NCI-H2107 treated with DMSO at 0.1 percent for 48 hours (cell line): ENCODE data around the gene JAM3.
"Not testable (repeated sequence)": the region's sequence is repeated elsewhere in the genome, so short reads cannot be mapped to it uniquely, and the experiment has no call there.

Source experiments
- DNase-seq: peaks from one replicate; lab custom pipeline; 2025; ENCODE audit not compliant: unreplicated experiment; lab: John Stamatoyannopoulos, UW

The JAM3 gene

DNA sequence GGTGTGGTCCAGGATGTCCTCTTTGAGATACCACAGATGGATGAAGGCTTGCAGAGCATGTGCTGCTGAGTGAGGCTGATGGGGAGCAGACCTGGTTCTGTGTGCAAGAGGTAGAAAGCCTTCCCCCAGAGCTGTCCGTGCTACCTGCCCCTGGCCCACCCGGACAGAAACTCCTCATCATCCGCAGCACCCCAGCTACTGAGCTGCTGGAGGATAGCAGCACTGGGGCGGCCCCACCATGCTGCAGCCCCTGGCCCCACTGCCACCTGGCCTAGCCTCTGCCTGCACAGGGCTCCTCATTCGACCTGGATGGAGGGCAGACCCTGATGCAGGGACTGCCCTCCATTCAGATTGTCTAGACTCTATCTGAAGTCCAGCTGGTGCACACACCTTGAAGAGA, 104.4 kb downstream of the JAM3 start:
- no peak for DNase-seq

DNA sequence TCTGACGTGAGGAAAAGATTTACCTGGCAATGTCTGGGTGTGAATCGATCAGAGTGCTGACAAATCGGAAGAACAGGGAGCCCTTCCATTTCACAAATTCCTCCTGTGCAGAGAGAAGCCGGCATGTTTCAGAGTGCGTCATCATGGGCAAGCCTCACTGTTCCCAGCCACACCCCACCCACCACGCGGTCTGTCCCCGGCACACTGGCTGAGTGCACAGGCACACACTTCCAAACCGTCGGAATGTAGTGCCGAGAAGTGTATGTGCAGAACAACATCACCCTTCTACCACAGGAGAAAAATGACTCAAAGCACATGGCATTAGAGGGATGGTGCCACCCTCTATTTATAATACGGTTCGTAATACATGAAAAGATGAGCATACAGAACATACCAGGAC, 107.4 kb downstream of the JAM3 start:
- DNase-seq = no peak

DNA sequence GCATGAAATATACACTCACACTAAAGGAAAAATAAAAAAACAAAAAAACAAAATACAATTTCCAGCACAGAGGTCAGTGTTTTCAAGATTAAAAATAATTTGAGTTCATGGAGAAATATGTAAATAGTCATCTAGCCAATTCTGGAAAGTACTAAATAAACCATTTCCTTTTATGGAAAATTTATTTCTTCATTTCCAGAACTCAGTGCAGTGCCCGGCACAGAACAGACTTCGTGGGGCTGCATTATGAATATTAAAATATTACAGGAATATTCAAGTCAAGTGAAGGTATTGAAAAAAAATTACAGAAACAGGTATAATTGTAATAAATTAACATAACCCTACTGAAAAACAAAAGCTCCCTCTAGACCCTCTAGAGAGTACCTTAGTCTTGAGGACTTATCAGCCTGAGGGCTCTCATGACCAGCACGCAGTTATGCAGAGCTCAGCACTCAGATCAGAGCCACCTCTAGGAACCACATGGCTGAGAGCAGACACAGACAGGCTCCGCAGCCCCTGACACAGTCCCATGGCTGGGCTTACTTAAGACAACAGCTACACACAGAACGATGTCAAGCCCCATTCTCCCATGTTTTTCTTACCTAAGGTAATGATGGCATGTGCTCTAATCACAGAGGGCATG, 109.3 kb downstream of the JAM3 start:
- no peak for DNase-seq

DNA sequence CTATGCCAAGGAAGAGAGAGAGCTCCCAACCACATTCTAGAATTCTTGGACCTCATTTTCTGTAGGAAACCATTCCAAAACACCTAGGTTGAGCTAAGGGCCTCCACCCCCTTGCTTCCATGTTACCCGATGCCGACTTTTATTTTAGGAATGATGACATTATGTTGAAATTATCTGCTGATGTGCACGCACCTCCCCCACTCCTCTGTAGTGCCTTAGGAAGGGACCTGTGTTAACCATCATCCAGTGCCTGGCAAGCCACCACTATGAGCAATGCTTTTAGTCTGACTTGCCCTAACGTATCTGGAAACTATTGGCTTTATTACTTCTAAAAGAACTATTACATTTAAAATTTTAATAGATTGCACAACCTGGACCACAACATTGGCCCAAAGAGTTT, 112.8 kb downstream of the JAM3 start:
- DNase-seq = no peak

DNA sequence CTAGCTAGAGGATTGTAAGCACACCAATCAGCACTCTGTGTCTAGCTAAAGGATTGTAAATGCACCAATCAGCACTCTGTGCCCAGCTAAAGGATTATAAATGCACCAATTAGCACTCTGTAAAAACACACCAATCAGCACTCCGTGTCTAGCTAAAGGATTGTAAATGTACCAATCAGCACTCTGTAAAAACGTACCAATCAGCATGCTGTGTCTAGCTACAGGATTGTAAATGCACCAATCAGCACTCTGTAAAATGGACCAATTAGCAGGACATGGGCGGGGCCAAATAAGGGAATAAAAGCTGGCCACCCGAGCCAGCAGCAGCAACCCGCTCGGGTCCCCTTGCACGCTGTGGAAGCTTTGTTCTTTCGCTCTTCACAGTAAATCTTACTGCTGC, 119.2 kb downstream of the JAM3 start:
- not testable (repeated sequence) for DNase-seq

DNA sequence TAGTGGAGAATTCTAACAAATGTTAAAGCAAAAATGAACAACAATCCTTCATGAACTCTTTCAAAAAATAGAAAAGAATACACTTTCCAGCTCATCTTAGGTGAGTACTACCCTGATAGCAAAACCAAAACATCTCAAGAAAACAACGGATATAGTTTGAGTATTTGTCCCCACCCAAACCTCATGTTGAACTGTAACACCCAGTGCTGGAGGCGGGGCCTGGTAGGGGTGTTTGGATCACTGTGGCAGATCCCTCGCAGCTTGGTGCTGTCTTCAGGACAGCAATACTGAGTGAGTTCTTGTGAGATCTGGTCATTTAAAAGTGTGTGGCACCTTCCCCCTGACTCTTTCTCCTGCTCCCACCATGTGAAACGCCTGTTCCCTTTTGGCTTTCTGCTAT, 127.9 kb downstream of the JAM3 start:
- DNase-seq = no peak

DNA sequence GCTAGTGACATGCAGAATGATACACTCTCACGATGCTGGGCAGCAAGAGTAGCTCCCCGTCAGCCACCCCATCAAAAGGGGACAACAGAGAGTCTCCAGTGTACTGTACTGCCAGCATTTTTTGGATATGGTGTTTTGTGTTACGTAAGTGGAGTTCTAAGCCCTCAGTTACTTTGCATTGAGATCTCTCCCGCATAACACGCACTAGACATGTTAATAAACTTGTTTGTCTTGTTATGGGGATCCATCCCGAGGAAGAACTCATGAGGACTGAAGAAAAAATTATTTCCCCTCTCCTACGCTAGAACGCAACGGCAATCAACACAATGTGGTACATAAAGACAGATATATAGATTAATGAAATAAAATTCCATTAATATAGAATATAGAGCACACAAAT, 130.7 kb downstream of the JAM3 start:
- DNase-seq = no peak

DNA sequence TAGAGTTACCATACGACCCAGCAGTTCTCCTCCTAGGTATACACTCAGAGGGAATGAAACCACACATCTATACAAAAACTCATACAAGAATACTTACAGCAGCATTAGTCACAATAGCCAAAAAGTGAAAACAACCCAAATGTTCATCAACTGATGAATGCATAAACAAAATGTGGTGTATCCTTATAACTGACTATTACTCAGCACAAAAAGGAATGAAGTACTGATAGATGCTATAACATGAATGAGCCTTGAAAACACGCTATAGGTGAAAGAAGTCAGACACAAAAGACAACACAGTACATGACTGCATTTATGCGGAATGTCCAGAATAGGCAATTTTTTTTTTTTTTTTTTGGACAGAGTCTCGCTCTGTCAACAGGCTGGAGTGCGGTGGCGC, 131.8 kb downstream of the JAM3 start:
- DNase-seq = no peak
